Measurements from ENCODE around the gene CPNE5.

- TF ChIP-seq EZH2 (optimal IDR thresholded peaks at IDR 0.05; ENCODE audit: low read depth, low read length) (no peak), EZH2phosphoT487 (IDR thresholded peaks at IDR 0.05; ENCODE audit: low read length) (no peak)
- TF ChIP-seq, protein P1, sequence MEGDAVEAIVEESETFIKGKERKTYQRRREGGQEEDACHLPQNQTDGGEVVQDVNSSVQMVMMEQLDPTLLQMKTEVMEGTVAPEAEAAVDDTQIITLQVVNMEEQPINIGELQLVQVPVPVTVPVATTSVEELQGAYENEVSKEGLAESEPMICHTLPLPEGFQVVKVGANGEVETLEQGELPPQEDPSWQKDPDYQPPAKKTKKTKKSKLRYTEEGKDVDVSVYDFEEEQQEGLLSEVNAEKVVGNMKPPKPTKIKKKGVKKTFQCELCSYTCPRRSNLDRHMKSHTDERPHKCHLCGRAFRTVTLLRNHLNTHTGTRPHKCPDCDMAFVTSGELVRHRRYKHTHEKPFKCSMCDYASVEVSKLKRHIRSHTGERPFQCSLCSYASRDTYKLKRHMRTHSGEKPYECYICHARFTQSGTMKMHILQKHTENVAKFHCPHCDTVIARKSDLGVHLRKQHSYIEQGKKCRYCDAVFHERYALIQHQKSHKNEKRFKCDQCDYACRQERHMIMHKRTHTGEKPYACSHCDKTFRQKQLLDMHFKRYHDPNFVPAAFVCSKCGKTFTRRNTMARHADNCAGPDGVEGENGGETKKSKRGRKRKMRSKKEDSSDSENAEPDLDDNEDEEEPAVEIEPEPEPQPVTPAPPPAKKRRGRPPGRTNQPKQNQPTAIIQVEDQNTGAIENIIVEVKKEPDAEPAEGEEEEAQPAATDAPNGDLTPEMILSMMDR (IDR thresholded peaks at IDR 0.05; ENCODE audit: low read length), result no peak
Observed at GRCh38 chr6:36862848-36863382, 23.7 kb upstream of the CPNE5 start.

Data from MM.1S (cell line).